Omental fat pad (tissue), 4 donors: Measurements from ENCODE around the gene SCAF11. TPM values are rescaled to one million over a fixed set of nuclear protein-coding genes. Genes with fewer than 3 reads are reported as not detected.

Experiments used
- ATAC-seq: fragments of 150-250 bp; one replicate; pipeline ENCODE4 v1.9.1; 2016; ENCODE audit warnings: mild to moderate bottlenecking, moderate library complexity; ENCODE audit not compliant: low FRiP score
- DNase-seq: peaks from one replicate; pipeline ENCODE4 v3.0.0-alpha.2; 2019; ENCODE audit warnings: low spot score
- total RNA-seq, 4 donors: library from RNA; depleted of rRNA; stranded (reverse); fragments of >200 nt; gene quantifications; one replicate each; pipeline ENCODE4 v1.1.0, GENCODE V29; 2016
- TF ChIP-seq, protein P1 (sequence below), 3 donors: fragments of 450-650 bp; IDR thresholded peaks; one replicate each; pipeline ENCODE4 v1.5.1; 2016 to 2017; ENCODE audit warnings: antibody characterized with exemption in 3 of 3, mild to moderate bottlenecking in 3 of 3, moderate library complexity in 2 of 3

SCAF11 gene
- total RNA-seq, 4 donors from 2014 or later: 110 to 205 (median 156) TPM

DNA sequence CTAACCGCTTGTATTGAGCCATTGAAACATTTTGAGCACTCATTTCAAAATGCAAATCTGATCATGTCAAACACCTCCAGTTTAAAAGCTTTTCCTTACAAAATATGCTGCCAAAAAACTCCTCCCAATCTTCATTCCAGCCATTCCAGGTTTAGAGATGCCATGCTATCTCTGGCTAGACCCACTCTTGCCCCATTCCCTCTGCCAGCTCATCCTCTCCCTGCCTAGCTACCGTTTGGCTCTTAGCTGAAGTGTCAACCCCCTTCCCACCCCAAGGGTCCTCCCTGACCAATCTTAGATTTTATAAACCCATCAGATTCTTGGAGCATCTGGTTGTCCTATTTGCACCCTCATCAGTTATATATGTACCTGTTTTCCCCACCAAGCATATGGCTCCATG is 75.0 kb downstream of the SCAF11 start:
- DNase-seq (no peak), ATAC-seq (no peak)
- TF ChIP-seq, protein P1, sequence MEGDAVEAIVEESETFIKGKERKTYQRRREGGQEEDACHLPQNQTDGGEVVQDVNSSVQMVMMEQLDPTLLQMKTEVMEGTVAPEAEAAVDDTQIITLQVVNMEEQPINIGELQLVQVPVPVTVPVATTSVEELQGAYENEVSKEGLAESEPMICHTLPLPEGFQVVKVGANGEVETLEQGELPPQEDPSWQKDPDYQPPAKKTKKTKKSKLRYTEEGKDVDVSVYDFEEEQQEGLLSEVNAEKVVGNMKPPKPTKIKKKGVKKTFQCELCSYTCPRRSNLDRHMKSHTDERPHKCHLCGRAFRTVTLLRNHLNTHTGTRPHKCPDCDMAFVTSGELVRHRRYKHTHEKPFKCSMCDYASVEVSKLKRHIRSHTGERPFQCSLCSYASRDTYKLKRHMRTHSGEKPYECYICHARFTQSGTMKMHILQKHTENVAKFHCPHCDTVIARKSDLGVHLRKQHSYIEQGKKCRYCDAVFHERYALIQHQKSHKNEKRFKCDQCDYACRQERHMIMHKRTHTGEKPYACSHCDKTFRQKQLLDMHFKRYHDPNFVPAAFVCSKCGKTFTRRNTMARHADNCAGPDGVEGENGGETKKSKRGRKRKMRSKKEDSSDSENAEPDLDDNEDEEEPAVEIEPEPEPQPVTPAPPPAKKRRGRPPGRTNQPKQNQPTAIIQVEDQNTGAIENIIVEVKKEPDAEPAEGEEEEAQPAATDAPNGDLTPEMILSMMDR (IDR thresholded peaks at IDR 0.05): no peak

DNA sequence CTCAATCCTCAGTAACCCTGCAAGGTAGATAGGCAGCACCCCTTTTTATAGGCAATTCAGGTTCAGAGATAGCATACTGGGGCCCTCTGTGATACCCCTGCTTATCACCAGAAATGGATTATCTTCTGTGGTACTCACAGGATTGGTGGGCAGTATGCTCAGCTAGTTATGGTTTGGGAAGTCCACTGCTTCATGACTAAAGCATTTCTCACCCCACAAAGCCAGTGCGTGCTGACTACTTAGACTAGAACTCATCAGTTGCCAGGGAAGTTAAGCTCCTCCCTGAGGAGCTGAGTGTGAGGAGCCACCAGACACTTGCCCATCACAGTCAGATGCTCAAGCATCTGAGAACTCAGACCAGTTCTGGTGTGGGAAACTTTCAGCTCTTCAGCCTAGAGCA is 76.3 kb downstream of the SCAF11 start:
- DNase-seq (no peak), ATAC-seq (no peak)
- TF ChIP-seq, protein P1 (IDR thresholded peaks at IDR 0.05): no peak

DNA sequence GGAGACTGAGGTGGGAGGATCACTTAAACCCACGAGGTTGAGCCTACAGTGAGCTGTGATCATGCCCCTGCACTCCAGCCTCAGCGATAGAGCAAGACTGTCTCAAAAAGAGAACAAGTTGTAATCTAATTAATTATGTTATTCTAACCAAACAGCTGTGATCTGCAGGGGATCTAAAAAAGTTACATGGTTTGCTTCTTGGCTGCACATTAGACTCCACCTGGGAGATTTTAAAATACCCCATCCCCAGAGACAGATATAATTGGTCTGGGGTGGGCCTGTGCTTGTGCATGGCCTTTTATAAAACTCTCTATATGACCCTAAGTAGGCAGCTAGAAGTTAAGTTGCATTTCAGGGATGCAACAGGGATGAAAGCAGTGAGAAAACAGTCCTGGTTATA is 76.7 kb downstream of the SCAF11 start:
- ATAC-seq (no peak), DNase-seq (no peak)
- TF ChIP-seq, protein P1 (IDR thresholded peaks at IDR 0.05): no peak

DNA sequence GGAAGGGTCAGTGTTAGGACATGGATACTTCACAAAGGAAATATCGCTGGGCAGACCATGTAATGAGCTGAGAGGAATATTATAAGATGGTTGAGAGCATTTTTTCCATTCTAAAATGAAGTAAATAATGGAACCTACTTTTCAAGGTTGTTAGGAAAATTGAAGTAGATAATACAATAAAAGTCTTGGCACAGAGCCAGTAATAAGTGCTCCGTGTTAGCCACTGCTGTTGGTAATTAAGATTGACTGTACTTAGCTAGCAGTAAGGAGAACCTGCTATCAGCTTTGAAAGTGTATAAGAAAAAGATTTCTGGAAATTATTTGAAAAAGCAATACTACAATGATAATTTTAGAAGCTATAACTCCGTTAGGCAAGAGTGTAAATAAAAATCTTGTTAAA is 77.6 kb downstream of the SCAF11 start:
- ATAC-seq (no peak), DNase-seq (no peak)
- TF ChIP-seq, protein P1 (IDR thresholded peaks at IDR 0.05): no peak

DNA sequence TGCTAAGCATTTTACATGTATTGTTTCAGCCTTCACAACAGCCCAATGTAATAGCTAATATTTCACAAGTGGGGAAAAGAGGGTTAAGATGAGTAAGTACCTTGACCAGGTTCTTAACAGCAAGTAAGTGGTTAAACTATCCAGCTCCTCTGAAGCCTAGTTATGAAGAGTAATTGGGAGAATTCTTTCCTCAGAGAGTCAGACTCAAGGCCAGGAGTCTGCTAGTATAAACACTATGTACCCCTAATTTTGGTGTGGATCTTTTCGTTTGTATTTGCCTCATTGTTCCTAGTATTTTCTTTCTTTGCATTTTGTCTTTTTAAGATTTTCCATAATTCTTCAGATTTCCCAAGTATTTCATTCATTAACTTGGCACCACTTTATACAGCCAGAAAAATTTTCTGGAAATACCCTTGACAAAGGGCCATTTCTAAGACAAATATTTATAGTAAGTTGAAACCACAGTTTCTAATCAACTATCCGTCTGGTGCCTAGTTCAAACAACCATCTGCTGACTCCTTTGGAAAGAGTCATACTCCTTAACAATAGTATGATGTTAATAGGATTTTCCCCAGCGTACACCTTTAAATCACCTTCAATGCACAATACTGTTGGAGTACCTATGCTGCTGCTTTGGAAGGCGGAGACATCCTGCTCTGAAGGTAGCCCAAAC is 81.2 kb downstream of the SCAF11 start:
- ATAC-seq: no peak
- DNase-seq: no peak
- TF ChIP-seq, protein P1 (IDR thresholded peaks at IDR 0.05): no peak

DNA sequence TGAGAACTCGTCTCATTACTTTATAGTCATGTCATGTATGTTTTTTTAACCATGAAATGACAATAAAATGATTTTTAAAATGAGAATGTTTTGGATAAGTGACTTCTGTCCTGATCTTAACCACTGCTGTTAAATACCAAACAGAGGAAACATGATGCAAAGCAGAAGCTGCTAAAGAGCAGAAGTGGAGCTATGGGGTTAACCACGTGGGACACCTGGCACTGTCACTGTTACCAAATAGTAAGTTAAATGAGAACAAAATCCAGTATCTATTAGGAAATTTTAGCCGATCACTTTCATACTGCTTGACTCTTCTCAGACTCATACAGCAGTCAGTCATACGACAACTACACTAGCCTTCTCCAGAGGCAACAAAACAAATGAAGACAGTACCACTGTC is 82.4 kb downstream of the SCAF11 start:
- DNase-seq (no peak), ATAC-seq (no peak)
- TF ChIP-seq, protein P1 (IDR thresholded peaks at IDR 0.05): no peak

DNA sequence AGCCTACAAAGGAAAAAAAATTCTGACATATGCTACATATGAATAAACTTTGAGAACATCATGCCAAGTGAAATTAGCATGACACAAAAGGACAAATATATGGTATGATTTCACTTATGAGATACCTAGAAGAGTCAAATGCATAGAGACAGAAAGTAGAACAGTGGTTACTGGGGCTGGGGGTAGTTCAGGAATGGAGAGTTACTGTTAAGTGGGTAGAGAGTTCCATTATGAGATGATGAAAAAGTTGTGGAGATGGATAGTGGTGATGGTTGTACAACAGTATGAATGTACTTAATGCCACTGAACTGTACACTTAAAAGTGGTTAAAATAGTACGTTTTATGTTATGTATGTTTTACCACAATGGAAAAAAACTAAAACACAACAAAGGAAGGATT is 92.3 kb downstream of the SCAF11 start:
- no peak for ATAC-seq
- TF ChIP-seq, protein P1 (IDR thresholded peaks at IDR 0.05): no peak

More for the DNA sequence above, 92.3 kb downstream of the SCAF11 start:
- DNase-seq: no peak
